DMS114 treated with DMSO at 0.1 percent for 48 hours (cell line): Measurements from ENCODE around the gene TFAP2C.
"Not testable (repeated sequence)": the region's sequence is repeated elsewhere in the genome, so short reads cannot be mapped to it uniquely, and the experiment has no call there.

ENCODE experiments used
- DNase-seq: peaks from one replicate; lab custom pipeline; 2025; ENCODE audit not compliant: unreplicated experiment; lab: John Stamatoyannopoulos, UW

TFAP2C gene

DNA sequence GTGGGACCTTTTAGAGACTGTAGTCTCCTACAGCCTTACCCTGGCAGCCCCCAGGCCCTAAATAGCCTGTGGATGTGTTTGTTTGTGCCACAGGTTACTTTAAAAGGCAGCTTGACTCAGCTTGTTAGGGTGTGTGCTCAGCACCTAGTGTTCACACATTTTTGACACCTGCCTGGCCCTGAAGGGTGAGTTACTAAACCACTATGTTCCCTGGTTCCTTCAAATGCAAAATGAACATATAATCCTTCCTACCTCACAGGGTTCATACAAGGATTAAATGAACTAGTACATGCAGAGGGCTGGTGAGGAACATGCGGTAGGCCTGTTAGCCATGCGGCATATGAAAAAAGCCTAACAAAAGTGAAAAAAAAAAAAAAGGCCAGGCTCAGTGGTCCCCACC lies 14.9 kb upstream of the TFAP2C start:
- no peak for DNase-seq

DNA sequence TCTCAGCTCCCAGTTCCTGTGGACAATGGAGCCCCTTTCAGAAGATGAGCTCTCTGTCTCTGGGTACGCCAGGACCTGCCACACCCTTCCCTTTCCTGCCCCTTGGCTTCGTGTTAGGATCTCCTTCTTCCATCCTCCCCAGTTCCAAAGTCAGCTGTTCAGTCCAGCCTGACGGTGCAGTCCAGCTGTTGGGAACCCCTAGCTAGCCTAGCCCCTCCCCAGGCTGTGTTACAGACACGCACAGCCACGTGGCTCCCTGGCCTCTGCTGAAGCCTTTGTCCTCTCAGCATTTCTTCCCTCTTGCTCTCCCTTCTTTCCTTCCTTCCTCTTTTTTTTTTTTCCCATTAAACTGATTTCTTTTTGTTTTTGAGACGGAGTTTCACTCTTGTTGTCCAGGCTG lies 12.4 kb upstream of the TFAP2C start:
- DNase-seq = no peak

DNA sequence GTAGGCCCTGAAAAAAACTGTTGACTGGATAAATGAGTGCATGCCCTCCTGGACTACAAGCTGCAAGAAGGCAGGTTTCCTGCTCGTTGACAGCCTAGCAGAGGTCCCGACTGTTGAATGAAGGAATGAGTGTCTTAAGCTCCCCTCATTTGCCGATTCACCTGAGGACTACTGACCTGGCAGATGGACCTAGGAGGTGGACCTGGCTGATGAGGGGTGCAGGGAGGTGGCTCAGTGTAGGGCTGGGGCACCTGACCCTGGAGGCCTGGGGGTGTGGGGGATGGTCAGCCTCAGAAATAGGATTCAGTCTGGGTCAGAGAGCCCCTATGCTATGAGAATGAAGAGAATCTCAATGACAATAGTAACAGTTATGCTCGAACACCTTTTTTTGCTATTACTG lies 11.6 kb upstream of the TFAP2C start:
- no peak for DNase-seq

DNA sequence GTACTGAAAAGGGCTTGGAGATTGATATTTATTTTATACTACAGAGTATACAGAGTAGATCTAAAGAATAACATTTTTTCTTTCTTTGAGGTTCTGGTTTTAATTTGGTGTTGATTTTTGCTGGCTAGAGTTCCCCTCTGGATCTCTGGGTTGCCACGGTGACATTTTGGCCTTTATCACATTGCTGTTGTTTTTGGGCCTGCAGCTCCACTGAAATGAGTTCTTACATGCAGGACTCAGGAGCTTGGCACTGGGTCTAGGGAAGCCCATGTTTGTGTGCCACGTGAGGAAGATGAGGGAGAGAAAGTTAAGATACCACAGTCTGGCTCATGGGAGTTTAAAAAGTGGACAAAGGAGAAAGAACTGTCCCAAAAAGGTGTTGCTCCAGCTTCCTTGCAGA lies 7.4 kb upstream of the TFAP2C start:
- no peak for DNase-seq

DNA sequence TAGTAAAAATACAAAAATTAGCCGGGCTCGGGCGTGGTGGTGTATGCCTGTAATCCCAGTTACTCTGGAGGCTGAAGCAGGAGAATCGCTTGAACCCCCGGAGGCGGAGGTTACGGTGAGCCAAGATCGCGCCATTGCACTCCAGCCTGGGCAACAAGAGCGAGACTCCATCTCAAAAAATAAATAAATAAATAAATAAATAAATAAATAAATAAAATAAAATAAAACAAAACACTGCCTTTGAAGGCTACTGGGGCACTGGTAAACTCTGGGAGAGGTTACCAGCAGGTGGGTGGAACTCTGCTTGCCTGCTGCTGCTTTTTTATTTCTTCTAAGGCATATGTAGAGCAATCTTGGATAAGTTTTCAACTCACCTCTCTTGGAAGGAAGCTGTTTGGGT lies 5.2 kb upstream of the TFAP2C start:
- DNase-seq = not testable (repeated sequence)

DNA sequence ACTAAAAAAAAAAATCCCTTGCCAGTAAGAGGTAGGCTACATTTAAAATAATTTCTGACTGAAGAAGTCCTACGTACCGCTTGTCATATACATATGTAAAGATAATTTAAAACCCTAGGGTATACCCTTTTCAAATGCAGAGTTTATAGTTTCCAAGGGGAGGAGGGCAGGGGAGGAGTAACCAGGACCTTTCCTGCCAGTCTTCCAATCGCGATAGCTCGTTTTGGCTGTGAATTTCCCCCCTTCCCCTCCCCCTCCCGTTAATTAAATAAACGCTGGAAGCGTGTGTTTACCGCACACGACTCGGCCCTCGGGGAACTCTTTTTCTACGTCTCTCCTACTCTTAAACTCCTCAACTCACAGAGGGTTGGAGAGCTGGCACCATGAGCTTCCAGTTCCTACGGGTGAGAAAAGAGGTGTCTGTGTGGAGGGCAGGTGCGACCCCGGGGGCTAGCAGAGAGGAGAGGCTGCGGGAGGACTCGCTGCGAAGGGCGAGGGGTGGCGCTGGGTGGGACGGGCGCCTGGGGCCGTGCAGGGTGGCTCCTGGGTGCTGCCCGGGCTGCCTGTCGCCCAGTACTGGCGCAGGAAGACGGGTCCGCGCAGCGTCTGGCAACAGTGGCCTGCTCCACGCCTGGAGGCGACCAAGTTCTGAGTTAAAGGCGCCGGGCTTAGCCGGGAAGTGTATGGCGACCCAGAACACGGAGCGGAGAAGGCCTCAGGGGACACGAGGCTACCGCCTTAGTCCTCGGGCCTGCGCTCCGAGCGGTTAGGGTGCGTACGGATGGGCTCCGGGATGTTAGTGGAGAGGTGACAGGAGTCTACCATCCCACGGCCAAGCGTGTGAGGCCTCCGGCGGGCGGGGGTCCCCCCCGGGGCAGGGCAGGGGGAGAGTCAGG lies 4.1 kb upstream of the TFAP2C start:
- DNase-seq = no peak

DNA sequence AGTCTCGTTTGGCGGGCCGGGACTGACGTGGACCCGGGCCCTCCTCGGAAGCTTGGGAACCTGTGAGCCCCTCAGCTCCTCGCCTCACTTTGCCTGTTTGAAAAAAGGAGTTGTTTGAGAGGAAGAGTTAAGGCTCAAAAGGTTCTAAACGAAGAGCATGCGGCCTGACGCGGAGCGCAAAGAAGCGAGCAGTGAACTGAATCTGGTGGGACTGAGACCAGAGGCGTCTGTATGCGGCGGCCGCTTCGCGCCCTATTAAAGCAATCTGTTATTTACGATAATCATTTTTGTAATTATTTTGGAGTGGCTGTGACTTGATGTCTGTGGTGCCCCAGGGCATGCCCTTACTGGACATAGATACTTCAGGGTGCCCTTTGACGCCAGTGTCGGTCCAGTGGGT lies 3.3 kb upstream of the TFAP2C start:
- DNase-seq = no peak

DNA sequence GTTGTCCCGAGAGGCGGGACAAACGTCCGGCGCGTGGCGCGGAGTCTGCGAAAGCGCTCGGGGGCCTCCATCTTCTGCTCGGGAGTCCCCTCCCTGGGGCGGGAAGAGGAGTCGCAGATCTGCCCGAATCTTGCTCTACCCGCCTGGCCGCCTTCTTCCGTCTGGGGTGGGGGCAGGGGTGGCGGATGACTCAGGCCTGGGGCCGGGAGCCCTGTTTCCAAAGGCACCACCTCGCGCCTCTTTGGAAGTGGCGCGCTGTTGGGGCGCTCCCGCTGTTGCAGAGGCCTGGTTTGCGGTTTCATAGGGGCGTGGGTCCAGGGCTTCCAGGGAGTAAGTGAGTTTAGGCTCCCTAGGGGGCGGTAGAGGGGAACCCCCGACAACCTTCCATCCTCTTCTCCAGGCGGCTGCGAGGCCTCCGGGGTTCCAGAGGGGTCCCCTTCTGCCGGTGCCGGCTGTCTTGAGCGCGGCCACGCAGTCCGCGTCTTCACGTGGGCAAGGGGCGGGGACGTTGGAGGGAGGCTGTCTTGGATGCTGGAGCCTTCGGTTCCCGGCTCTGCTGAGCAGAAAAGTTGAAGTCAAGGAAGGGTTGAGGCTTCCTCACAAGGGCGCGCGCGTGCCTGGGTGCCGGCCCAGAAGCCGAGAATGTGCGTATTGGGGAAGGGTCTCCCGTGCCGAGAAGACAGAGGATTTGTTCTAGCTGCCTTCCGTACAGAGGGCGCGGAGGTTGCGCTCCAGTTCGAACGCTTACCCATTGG lies 2.6 kb upstream of the TFAP2C start:
- no peak for DNase-seq

- DNase-seq = no peak
Observed at GRCh38 chr20:56627122-56628014, 1.7 kb upstream of the TFAP2C start.

- DNase-seq = no peak
Observed at GRCh38 chr20:56628015-56628872, 862 bp upstream of the TFAP2C start.

GRCh38 chr20:56629464-56630085 lies 469 bp downstream of the TFAP2C start:
- DNase-seq = no peak

GRCh38 chr20:56630086-56630493 lies 984 bp downstream of the TFAP2C start:
- peak; percentile 34 for DNase-seq

DNA sequence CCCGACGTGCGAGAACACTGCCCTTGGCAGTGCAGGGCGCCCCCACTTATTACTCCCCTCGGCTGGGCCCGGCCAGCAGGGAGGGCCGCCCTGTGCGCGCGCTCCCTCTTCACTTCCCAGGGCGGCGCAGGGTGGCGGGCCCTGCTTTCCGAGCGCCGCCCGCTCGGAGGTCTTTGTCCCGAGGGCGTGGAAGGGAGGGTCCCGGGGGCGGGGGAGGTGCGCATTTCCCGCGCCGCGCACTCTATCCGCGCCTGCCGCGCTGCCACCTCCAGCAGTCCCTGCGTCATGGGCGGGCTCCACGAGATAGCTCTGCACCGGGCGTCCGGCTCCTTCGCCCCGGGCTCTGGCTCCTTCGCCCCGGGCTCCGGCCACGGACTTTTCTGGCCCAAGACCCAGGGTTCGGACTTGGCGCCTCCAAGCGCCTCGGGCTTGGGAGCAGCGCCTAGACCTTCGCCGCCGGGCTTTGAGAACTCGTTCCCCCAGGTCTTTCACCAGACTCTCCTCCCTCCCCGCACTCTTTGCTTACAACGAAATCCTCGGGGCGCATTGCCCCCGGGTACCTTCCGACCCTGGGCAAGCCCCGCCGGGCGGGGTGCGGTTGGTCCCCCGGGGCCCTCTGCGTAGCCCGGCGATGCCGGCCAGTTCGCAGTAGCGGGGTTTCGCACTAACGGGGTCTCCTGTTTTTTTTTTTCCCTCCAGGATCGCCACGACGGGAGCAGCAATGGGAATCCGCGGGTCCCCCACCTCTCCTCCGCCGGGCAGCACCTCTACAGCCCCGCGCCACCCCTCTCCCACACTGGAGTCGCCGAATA lies 1.6 kb downstream of the TFAP2C start:
- DNase-seq = no peak

DNA sequence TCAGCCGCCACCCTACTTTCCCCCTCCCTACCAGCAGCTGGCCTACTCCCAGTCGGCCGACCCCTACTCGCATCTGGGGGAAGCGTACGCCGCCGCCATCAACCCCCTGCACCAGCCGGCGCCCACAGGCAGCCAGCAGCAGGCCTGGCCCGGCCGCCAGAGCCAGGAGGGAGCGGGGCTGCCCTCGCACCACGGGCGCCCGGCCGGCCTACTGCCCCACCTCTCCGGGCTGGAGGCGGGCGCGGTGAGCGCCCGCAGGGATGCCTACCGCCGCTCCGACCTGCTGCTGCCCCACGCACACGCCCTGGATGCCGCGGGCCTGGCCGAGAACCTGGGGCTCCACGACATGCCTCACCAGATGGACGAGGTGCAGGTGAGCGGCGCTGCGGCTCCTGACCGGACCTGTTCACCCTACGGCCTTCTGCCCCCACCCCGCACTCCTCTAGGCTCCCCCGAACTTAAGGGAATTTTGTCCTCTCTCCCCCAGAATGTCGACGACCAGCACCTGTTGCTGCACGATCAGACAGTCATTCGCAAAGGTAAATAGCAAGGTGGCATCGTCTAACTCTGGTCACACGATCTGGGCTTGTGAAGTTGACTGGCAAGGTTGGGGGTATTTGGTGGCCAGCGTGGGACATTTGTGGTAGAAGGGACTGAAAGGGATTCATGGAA lies 2.3 kb downstream of the TFAP2C start:
- no peak for DNase-seq

GRCh38 chr20:56631990-56632327 lies 2.9 kb downstream of the TFAP2C start:
- no peak for DNase-seq

DNA sequence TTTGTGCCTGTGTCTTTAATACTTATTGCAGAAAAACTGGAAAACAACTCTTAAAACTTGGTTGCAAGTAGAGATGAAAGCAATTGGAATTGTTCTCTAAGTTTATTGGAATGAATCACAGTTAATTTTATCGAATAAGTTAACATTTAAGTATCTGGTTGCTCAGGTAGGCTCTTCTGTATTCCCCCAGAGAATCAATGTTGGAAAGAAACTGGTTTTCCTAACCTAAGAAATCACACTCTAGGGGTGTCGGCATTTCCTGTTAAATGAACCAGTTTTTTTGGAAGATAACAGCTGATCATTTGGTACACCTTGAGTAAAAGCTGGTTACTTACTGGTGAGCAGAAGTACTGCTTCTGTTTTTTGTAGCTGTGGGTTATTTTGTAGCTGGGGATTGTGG lies 5.2 kb downstream of the TFAP2C start:
- no peak for DNase-seq

DNA sequence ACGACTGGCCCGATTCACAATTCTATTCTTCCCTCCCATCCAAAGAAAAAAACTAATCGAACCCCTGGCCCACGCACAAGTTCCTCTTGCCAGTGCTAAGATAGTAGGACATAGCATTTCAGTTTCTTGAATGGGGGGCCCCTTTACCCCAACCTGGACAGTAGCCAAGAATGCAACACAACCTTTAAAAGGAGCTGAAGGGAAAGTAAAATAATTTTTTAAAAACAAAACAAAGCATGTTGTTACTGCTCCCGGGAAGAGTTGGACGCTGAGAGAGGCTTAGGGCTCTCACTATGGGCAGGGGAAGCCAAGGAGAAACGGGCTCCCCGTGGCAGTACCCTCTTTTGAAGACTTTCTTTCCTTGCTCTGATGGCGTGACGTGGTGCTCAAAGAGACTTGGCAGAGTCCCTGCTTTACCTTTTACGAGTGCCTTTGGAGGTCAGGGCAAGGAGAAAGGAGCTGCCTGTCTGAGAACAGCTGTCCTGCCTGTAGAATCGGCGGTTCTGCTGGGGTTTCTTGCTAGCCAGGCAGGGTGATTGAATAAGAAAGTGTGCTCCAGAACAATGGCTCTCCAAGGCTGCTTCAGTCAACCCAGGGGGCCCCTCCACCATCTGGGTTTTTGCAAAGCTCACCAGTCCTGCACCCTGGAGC lies 5.8 kb downstream of the TFAP2C start:
- DNase-seq = no peak

GRCh38 chr20:56636716-56637115 lies 7.6 kb downstream of the TFAP2C start:
- DNase-seq = no peak
